Natural killer cell (primary cell): ENCODE data around the gene GATA6. TPM values are rescaled to one million over a fixed set of nuclear protein-coding genes. Genes with fewer than 3 reads are reported as not detected.

Experiments used
- ATAC-seq, 3 donors: fragments of 150-1000 bp in 2 of 3; fragments of 200-7000 bp in 1 of 3; cut with Tn5 transposase; 1 replicate in 1 of 3; 2 replicates in 2 of 3; pipeline ENCODE4 v1.10.0; 2021; ENCODE audit warnings: mild to moderate bottlenecking in 2 of 3, moderate library complexity in 2 of 3
- DNase-seq, 2 donors: peaks; one replicate each; pipeline versions ENCODE4 v3.0.0 to v3.0.0-alpha.2; 2013 to 2021; ENCODE audit warnings: mixed read lengths in 1 of 2
- H3K27ac ChIP-seq: one replicate; pipeline ENCODE4 v1.5.1; 2013; ENCODE audit warnings: mild to moderate bottlenecking, low read length
- H3K27me3 ChIP-seq: one replicate; pipeline ENCODE4 v1.6.1; 2013; ENCODE audit warnings: low read length; ENCODE audit not compliant: control insufficient read depth, insufficient read depth
- H3K36me3 ChIP-seq: one replicate; pipeline ENCODE4 v1.6.1; 2013; ENCODE audit warnings: low read length; ENCODE audit not compliant: control insufficient read depth, insufficient read depth
- H3K4me1 ChIP-seq: one replicate; pipeline ENCODE4 v1.6.1; 2013; ENCODE audit warnings: low read length; ENCODE audit not compliant: control insufficient read depth, insufficient read depth
- H3K4me3 ChIP-seq: one replicate; pipeline ENCODE4 v1.5.1; 2013; ENCODE audit warnings: low read length
- H3K9me3 ChIP-seq: one replicate; pipeline ENCODE4 v1.6.1; 2013; ENCODE audit warnings: low read length; ENCODE audit not compliant: control insufficient read depth, insufficient read depth
- H3K27ac Mint-ChIP-seq, 2 donors: one replicate each; pipeline ENCODE4 v1.8.0; 2022; ENCODE audit warnings: mild to moderate bottlenecking in 2 of 2, mixed read lengths in 2 of 2, moderate library complexity in 1 of 2
- H3K27me3 Mint-ChIP-seq, 2 donors: one replicate each; pipeline ENCODE4 v1.8.0; 2022; ENCODE audit warnings: low read depth in 2 of 2, mixed read lengths in 2 of 2
- H3K36me3 Mint-ChIP-seq: one replicate; pipeline ENCODE4 v1.8.0; 2022; ENCODE audit warnings: mixed read lengths
- H3K4me1 Mint-ChIP-seq, 2 donors: one replicate each; pipeline ENCODE4 v1.8.0; 2022; ENCODE audit warnings: mixed read lengths in 2 of 2
- H3K4me3 Mint-ChIP-seq: one replicate; pipeline ENCODE4 v1.8.0; 2022; ENCODE audit warnings: mild to moderate bottlenecking, moderate library complexity, mixed read lengths
- H3K9me3 Mint-ChIP-seq, 2 donors: one replicate each; pipeline ENCODE4 v1.8.0; 2022; ENCODE audit warnings: mixed read lengths in 2 of 2
- CTCF ChIP-seq: fragments of 200-600 bp; IDR thresholded peaks from one replicate; pipeline ENCODE4 v1.8.0; 2022; ENCODE audit warnings: antibody characterized with exemption
- WGBS: methylation state at CpG from one replicate; pipeline ENCODE4 v1.1.7; 2013; ENCODE audit warnings: missing lambda C conversion rate; ENCODE audit not compliant: insufficient coverage; 5-methylcytosine and 5-hydroxymethylcytosine counted together
- intact Hi-C: fragments of 100-400 bp; cut with micrococcal nuclease; formaldehyde crosslinking; loops from one replicate; pipeline ENCODE4 v1.14.2; 2022
- total RNA-seq, 4 donors: library from RNA; stranded (reverse); fragments of 120-200 nt in 1 of 4; gene quantifications; one replicate each; pipeline versions ENCODE4 v1.2.3 to v1.2.4, GENCODE V29; 2013 to 2022

The GATA6 gene
- total RNA-seq, 3 donors from 2014 or later (not counting 1 experiment from before 2014, with no cell fraction given), result 0.54 to 1.1 (median 1.0) TPM

- no peak overlapping the region for H3K27ac Mint-ChIP-seq
- TF ChIP-seq CTCF, result no peak
- DNase-seq (no peak), ATAC-seq (no peak)
- H3K36me3 Mint-ChIP-seq, result no peaks in the 10 kb centered on the region
- no peak overlapping the region for H3K27ac ChIP-seq
- no peaks in the 10 kb centered on the region for H3K27me3 ChIP-seq
- no peaks in the 10 kb centered on the region for H3K36me3 ChIP-seq
- H3K9me3 ChIP-seq, result no peaks in the 10 kb centered on the region
- H3K4me3 ChIP-seq, result no peak overlapping the region
- H3K4me1 ChIP-seq, result no peaks in the 10 kb centered on the region
- peaks cover 6 to 8% of the 10 kb centered on the region in 2 donors for H3K27me3 Mint-ChIP-seq
- 91% methylated on average over 3 of the region's 4 CpGs for WGBS
- intact Hi-C loops, result no loop called here
- no peaks in the 10 kb centered on the region for H3K4me1 Mint-ChIP-seq
- no peaks in the 10 kb centered on the region for H3K9me3 Mint-ChIP-seq
- no peak overlapping the region for H3K4me3 Mint-ChIP-seq
Observed at GRCh38 chr18:22141211-22141610, 28.2 kb upstream of the GATA6 start.

GRCh38 chr18:22143347-22144340 is 25.7 kb upstream of the GATA6 start:
- Mint-ChIP-seq H3K36me3 (no peaks in the 10 kb centered on the region), H3K27ac (no peak overlapping the region), H3K4me1 (no peaks in the 10 kb centered on the region), H3K4me3 (no peak overlapping the region), H3K27me3 (peaks cover 7 to 11% of the 10 kb centered on the region in 2 donors), H3K9me3 (no peaks in the 10 kb centered on the region)
- TF ChIP-seq CTCF, result no peak
- intact Hi-C loops, result no loop called here
- no peak overlapping the region for H3K4me3 ChIP-seq
- H3K9me3 ChIP-seq, result no peaks in the 10 kb centered on the region
- 91% methylated on average over 5 of the region's 7 CpGs for WGBS
- ATAC-seq (no peak), DNase-seq (no peak)
- no peaks in the 10 kb centered on the region for H3K27me3 ChIP-seq
- no peaks in the 10 kb centered on the region for H3K36me3 ChIP-seq
- no peaks in the 10 kb centered on the region for H3K4me1 ChIP-seq
- no peak overlapping the region for H3K27ac ChIP-seq

- no peak overlapping the region for H3K27ac Mint-ChIP-seq
Observed at GRCh38 chr18:22145160-22145559, 24.2 kb upstream of the GATA6 start.

More at GRCh38 chr18:22145160-22145559, 24.2 kb upstream of the GATA6 start:
- H3K9me3 Mint-ChIP-seq, result no peaks in the 10 kb centered on the region
- Histone ChIP-seq H3K9me3 (no peaks in the 10 kb centered on the region), H3K36me3 (no peaks in the 10 kb centered on the region), H3K4me1 (no peaks in the 10 kb centered on the region), H3K27ac (no peak overlapping the region), H3K4me3 (no peak overlapping the region), H3K27me3 (no peaks in the 10 kb centered on the region)
- no peak overlapping the region for H3K4me3 Mint-ChIP-seq
- H3K36me3 Mint-ChIP-seq, result no peaks in the 10 kb centered on the region
- H3K4me1 Mint-ChIP-seq, result no peaks in the 10 kb centered on the region
- 84% methylated on average over 3 of the region's 3 CpGs for WGBS
- ATAC-seq, result no peak
- DNase-seq, result no peak
- peaks cover 12 to 15% of the 10 kb centered on the region in 2 donors for H3K27me3 Mint-ChIP-seq
- no peak for TF ChIP-seq CTCF
- intact Hi-C loops, result no loop called here
